ENCODE results near the gene HTR3C.

GRCh38 chr3:184004476-184004875 is 48.4 kb upstream of the HTR3C start:
- TF ChIP-seq EZH2phosphoT487 (IDR thresholded peaks at IDR 0.05; ENCODE audit: borderline replicate concordance, low read length) (no peak), CTCF (conservative IDR thresholded peaks at IDR 0.05; ENCODE audit: low read depth, low read length) (no peak)

All from PC-3 (cell line).